Measurements from ENCODE around the gene GOSR1.
"Not testable (repeated sequence)": the region's sequence is repeated elsewhere in the genome, so short reads cannot be mapped to it uniquely, and the experiment has no call there.

The GOSR1 gene

DNA sequence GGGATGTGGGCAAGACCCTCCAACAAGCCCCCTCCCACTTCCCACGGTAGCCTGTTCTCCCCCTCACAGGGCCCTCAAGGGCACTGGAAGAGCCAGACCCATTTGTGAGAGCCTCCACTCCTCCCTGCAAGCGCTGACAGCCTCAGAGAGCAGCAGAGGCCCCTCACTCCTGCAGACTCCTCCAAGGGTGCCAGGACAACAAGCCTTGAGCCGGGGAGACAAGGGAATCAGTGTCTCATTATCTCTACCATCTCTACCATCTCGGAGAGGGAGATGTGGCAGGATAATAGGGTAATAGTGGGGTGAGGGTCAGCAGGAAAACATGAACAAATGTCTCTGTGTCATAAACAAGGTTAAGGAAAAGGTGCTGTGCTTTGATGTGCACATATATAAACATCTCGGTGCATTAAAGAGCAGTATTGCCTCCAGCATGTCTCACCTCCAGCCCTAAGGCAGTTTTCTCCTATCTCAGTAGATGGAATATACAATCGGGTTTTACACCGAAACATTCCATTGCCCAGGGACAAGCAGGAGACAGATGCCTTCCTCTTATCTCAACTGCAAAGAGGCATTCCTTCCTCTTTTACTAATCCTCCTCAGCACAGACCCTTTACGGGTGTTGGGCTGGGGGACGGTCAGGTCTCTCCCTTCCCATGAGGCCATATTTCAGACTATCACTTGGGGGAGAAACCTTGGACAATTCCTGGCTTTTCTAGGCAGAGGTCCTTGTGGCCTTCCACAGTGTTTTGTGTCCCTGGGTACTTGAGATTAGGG, 86.1 kb downstream of the GOSR1 start:
- DNase-seq (ENCODE audit: low spot score), result not testable (repeated sequence)

DNA sequence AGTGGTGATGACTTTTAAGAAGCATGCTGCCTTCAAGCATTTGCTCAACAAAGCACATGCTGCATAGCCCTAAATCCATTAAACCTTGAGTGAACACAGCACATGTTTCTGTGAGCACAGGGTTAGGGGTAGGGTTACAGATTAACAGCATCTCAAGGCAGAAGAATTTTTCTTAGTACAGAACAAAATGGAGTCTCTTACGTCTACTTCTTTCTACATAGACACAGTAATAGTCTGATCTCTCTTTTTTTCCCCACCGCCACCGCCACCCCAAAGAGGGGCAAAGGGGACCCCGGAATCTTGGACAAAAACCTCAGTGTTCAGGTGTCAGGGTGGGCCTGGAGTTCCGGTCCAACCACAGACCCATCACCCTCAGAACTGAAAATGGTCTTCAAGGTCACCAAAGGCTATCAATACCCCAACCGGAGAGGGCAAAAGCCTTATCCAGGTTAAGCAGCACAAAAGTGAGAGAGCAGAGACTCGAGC, 86.7 kb downstream of the GOSR1 start:
- DNase-seq (ENCODE audit: low spot score), result not testable (repeated sequence)

- not testable (repeated sequence) for DNase-seq (ENCODE audit: low spot score)
Observed at GRCh38 chr17:30564422-30565072, 87.3 kb downstream of the GOSR1 start.

DNA sequence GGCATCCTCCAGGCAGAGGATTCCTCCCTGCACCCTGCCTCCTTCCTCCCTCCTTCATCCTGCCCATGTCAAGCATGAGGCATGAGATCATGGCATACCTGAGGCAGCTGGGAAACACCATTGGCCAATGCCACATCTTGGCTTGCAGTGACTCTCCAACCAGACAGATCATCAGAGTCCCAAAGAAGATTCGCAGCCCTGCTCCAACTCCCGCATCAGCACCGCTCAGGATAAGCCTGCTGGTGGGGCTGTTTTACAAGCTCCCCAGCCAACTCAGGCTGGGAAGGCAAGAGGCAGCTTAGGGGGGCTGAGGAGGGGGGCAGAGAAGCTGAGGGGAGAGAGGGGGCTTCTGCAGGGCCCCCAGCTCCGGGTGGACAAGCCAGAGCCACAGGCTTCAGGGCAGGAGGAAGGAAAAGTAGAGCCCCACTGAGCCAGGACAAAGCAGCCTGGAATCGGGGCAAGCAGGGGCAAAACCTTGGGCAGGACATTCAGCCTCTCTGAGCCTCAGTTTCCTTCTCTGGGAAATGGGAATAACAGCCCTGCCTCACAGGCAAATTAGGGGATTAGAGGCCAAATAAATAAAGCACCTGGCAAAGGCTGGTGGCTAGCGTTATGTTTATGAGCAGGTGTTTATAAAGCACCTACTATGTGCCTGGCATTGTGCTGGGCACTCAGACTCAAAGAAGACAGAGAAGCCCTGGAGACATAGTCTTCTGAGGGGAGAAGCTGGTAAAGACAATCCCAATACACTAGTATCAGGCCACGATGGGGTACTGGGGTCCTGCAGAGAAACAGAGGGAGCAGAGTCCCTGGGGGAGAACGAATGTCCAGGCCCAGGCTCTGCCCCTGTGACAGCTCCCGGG, 88.1 kb downstream of the GOSR1 start:
- no peak for DNase-seq (ENCODE audit: low spot score)

DNA sequence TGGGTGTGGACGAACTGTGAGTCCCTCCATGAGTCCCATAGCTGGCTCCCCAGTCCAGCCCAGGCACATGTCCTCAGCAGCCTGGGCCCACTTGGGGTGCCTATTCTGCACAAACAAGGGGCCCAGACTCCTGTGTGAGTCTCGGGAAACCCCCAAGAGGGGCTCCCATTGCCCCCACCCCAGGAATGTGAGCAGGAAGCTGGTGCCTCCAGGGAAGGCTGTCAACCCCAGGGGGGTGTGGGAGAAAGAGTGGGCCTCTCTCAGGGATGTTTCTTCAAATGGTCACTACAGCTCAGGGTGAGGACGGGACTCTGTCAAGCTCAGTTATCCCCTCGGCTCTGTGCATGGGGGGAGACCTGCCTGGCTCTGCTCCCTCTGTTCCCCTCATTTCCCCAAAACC, 88.9 kb downstream of the GOSR1 start:
- DNase-seq (ENCODE audit: low spot score), result not testable (repeated sequence)

- DNase-seq (ENCODE audit: low spot score), result not testable (repeated sequence)
Observed at GRCh38 chr17:30566516-30567225, 89.5 kb downstream of the GOSR1 start.

DNA sequence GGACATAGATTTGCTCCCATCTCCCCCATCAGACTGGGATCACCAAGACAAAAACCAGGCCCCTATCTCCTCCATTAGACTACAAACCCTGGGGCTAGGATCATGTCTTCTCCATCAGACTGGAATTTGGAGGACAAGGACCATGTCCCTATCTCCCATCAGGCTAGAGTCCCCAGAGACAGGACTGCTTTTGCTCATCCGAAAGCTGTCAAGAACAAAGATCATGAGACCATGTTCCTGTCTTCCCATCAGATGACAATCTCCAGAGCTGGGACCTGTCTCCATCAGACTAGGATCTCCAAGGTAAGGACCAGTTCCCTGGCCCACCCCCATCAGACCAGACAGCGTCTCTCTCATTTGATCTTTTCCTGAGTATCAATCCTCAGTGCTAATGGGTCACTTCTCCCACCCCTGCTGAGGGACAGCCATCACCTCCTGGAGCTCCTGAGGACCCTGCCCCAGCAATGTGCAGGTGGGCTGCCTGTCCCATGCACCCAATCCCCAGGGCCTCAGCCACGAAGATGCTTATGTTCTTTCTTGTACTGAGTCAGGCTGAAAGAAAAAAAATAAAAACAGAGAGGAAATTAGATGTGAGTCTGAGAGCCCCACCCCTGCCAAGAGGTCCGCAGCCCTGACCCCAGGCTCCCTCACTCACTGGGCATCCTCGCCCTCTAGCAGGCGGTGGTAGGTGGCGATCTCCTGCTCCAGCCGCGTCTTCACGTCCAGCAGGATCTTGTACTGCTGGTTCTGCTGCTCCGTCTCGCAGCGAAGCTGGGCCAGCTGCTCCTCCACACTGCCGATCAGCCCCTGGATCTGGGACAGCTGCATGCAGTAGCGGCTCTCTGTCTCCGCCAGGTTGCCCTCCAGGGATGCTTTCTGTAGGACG, 90.3 kb downstream of the GOSR1 start:
- DNase-seq (ENCODE audit: low spot score), result no peak

GRCh38 chr17:30568117-30568430, 90.9 kb downstream of the GOSR1 start:
- DNase-seq (ENCODE audit: low spot score), result no peak

DNA sequence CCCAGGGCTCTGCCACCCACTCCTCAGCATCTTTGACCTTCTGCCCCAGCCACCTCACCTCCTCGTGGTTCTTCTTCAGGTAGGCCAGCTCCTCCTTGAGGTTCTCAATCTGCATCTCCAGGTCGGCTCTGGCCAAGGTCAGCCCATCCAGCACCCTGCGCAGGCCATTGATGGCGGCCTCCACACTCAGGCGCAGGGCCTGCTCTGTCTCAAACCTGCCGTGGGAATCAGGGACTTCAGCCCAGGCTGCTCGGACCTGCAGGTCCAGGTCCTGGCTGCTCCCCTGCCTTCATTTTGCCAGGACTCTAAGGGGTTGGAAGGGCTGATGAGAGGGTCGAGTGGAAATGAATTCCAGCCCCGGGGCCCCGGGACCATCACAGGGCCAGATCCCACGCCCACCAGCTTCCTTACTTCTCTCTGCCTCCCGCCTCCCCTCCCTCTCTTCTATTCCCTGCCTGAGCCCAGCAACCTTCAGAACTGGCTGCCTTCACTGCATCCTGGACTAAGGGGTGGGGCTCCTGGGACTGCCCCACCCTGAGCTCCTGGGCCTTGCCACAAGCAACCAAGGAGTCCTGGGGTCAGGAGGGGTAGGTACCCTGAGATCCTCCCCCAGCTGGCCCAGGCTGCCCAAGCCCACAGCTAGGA, 92.4 kb downstream of the GOSR1 start:
- DNase-seq (ENCODE audit: low spot score), result not testable (repeated sequence)

GRCh38 chr17:30570191-30570590, 93.0 kb downstream of the GOSR1 start:
- DNase-seq (ENCODE audit: low spot score), result no peak

GRCh38 chr17:30570596-30571265, 93.5 kb downstream of the GOSR1 start:
- no peak for DNase-seq (ENCODE audit: low spot score)

DNA sequence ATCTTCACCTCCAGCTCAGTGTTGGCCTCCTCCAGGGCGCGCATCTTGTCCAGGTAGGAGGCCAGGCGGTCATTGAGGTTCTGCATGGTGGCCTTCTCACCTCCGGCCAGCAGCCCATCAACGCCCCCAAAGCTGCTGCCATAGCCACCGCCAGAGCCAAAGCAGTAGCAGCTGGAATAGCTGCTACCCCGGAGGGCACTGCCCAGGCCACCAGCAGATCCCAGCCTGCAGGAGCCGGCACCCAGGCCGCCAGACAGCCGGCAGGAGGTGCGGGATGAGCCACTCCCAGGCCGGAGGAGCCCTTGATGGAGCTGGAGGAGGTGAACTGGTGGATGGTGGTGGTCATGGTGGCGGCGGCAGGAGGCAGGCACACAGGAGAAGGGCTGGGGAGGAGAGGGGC, 94.2 kb downstream of the GOSR1 start:
- DNase-seq (ENCODE audit: low spot score), result not testable (repeated sequence)

DNA sequence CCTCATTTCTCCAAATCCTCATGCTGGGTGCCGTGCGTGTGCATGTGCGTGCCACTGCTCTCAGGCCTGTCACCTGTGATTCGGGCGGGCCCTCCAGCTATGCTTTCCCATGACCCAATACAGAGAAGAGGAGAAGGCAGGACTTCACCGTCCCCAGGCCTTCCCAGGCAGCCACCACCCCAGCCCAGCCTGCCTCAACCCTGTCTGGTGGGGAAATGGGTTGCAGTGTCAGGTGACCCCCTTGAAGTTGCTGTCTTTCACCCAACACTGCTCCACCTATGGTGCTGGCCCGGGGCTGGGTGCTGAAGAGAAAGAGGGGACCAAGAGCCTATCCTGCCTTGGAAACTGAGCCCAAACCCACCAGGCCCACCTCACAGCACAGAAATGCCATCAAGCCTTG, 94.7 kb downstream of the GOSR1 start:
- no peak for DNase-seq (ENCODE audit: low spot score)

DNA sequence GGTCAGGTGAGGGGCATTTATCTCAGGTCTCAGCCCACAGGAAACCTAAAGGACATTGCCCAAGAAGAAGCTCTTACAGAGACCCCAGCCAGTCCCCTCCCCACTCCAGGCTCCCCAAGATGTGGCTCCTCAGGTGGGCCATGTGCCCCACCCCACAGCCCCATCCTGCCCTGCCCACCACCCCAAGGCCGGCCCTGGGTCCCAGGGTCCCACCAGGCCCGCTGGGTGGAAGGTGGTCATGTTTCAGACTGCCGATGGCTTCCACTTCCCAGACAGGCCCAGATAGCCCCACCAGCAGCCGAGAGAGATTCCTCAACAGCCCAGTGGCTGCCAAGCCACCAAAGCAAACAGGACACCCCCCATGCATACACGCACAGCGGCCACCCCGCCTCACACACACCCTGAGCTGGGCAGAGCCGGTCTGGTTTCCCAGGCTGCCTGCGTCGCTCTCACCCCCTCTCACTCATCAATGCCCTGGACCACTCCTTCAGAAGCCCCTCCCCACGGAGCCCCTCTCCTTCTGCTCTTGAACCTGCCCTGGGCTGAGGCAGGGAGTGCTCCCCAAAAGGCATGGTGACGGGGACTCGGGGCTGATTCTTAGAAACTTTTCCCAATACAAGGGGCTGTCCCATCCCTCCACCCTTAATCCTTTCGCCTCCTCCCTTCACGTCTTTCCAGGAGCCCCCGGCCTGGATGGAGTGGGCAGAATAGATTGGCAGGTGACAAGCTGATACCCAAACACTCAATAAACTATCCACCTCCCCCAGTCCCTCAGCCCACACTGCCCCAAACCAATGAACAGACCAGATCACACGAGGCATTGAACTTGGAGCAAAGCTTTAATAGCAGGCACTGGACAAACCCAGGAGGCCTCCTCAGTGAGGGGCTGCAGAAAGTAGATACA, 95.7 kb downstream of the GOSR1 start:
- not testable (repeated sequence) for DNase-seq (ENCODE audit: low spot score)

- no peak for DNase-seq (ENCODE audit: low spot score)
Observed at GRCh38 chr17:30573603-30574175, 96.5 kb downstream of the GOSR1 start.

GRCh38 chr17:30574309-30574708, 97.1 kb downstream of the GOSR1 start:
- DNase-seq (ENCODE audit: low spot score), result not testable (repeated sequence)

DNA sequence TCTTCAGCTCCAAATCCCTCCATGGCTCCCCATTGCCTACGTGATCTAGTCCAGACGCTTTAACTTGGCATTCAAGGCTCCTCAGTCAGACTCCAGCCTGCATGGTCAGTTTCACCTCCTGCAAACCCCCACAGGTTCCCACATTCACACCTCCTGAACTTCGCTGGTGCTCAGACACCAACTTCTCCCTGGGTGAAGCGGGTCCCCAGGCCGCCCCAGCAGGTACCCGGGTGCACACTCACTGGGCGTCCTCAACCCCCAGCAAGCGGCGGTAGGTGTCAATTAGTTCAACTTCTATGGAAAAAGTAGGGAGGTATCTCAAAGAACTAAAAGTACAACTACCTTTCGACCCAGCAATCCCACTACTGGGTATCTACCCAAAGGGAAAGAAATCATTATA, 97.6 kb downstream of the GOSR1 start:
- not testable (repeated sequence) for DNase-seq (ENCODE audit: low spot score)

GRCh38 chr17:30575648-30576325, 98.6 kb downstream of the GOSR1 start:
- not testable (repeated sequence) for DNase-seq (ENCODE audit: low spot score)

Data from activated CD4-positive, alpha-beta T cell treated with anti-CD3 and anti-CD28 coated beads, Interleukin-2, Interleukin-4, amounts not matched to agents 100 ng/mL and 50 ng/mL, durations not matched to agents 16 hours and 8 hours (primary cell).